Activated T-cell treated with anti-CD3 and anti-CD28 coated beads for 48 hours (primary cell): ENCODE measurements around the gene BID.
A peak's percentile ranks its signal among the peaks of the same experiment; 100 is the strongest.

ENCODE experiments used
- DNase-seq: peaks from one replicate; pipeline ENCODE4 v3.0.0-alpha.2; 2020; ENCODE audit warnings: low read depth

The BID gene

GRCh38 chr22:17774206-17774925 is at the start of gene BID:
Gene BID (minus strand): TSS chr22:17774469. CDS start chr22:17750116, 24,353 bp downstream.
- DNase-seq = peak; percentile 21

- DNase-seq = no peak
Measured at GRCh38 chr22:17823964-17824363, 49.7 kb upstream of the BID start.

GRCh38 chr22:17823226-17823625 is 49.0 kb upstream of the BID start:
- DNase-seq = no peak

- DNase-seq = no peak
Measured at GRCh38 chr22:17822087-17822486, 47.8 kb upstream of the BID start.

GRCh38 chr22:17820879-17821439 is 46.7 kb upstream of the BID start:
- no peak for DNase-seq

GRCh38 chr22:17818649-17819048 is 44.4 kb upstream of the BID start:
- no peak for DNase-seq

- DNase-seq = no peak
Measured at GRCh38 chr22:17818180-17818579, 43.9 kb upstream of the BID start.

- no peak for DNase-seq
Measured at GRCh38 chr22:17817511-17818065, 43.3 kb upstream of the BID start.

GRCh38 chr22:17817079-17817478 is 42.8 kb upstream of the BID start:
- DNase-seq = no peak

GRCh38 chr22:17816649-17817048 is 42.4 kb upstream of the BID start:
- no peak for DNase-seq

GRCh38 chr22:17815703-17816254 is 41.5 kb upstream of the BID start:
- no peak for DNase-seq

GRCh38 chr22:17814830-17815229 is 40.6 kb upstream of the BID start:
- DNase-seq = no peak

GRCh38 chr22:17814084-17814483 is 39.8 kb upstream of the BID start:
- no peak for DNase-seq

GRCh38 chr22:17811119-17811518 is 36.9 kb upstream of the BID start:
- no peak for DNase-seq

- DNase-seq = no peak
Measured at GRCh38 chr22:17810570-17811116, 36.4 kb upstream of the BID start.

- no peak for DNase-seq
Measured at GRCh38 chr22:17808693-17809403, 34.6 kb upstream of the BID start.

- no peak for DNase-seq
Measured at GRCh38 chr22:17807578-17808410, 33.5 kb upstream of the BID start.

GRCh38 chr22:17807086-17807485 is 32.8 kb upstream of the BID start:
- no peak for DNase-seq

GRCh38 chr22:17806437-17806836 is 32.2 kb upstream of the BID start:
- DNase-seq = no peak

- DNase-seq = no peak
Measured at GRCh38 chr22:17804331-17805080, 30.2 kb upstream of the BID start.
